Kidney epithelial cell (primary cell): ENCODE measurements around the gene EBF4. TPM values are rescaled to one million over a fixed set of nuclear protein-coding genes. Genes with fewer than 3 reads are reported as not detected.

Source experiments
- DNase-seq: peaks from one replicate; pipeline ENCODE4 v3.0.0-alpha.2; 2010; ENCODE audit warnings: low read depth
- H3K27me3 ChIP-seq: 2 replicates; pipeline ENCODE4 v1.6.0; 2011; ENCODE audit warnings: low read length; ENCODE audit not compliant: control insufficient read depth, insufficient read depth
- H3K36me3 ChIP-seq: 2 replicates; pipeline ENCODE4 v1.5.1; 2011; ENCODE audit warnings: low read length; ENCODE audit not compliant: control insufficient read depth, insufficient read depth
- H3K4me3 ChIP-seq: 2 replicates; pipeline ENCODE4 v1.5.1; 2011; ENCODE audit warnings: low read depth, mild to moderate bottlenecking, control low read depth, low read length
- total RNA-seq: library from RNA; depleted of rRNA; stranded (reverse); fragments of >200 nt; gene quantifications from 2 replicates; pipeline ENCODE4 v1.2.3, GENCODE V29; 2015
- TF ChIP-seq, protein P1 (sequence below): IDR thresholded peaks from 2 replicates; pipeline ENCODE4 v1.5.1; 2011; ENCODE audit warnings: mild to moderate bottlenecking, moderate library complexity, low read length, control low read depth, inconsistent platforms; ENCODE audit not compliant: insufficient read depth, poor library complexity, severe bottlenecking

EBF4 gene
- total RNA-seq, 1 donor from 2014 or later, result 8.1 TPM

DNA sequence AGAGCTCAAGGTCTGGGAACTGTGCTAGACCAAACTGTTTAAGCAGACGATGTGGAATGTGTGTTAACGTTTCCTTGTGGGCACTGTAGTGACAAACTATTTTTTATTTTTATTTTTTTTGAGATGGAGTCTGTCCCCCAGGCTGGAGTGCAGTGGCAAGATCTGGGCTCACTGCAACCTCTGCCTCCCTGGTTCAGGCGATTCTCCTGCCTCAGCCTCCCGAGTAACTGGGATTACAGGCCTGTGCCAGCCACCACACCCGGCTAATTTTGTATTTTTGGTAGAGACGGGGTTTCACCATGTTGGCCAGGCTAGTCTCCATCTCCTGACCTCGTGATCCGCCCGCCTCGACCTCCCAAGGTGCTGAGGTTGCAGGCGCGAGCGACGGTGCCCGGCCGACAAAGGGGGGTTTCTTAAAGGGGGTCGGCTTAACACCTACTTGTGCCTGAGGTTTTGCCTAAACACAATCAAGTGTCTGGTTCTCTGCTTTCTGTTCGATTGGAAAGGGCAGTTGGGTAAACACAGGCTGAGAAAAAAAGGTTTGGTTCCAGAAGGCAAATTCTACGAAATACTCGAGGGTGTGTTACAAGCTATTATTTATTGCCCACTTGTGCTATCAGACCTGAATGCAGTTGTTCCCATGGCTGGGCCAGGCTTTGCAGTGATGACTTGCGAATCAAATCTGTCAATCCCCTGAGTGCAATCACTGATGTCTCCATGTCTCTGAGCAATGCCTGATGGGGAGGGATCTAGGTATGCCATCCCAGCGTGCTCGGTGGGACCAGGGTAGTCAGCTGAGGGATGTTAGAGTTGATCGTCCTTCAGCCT lies 38.8 kb upstream of the EBF4 start:
- peaks cover 10% of the 10 kb centered on the region for H3K36me3 ChIP-seq

DNA sequence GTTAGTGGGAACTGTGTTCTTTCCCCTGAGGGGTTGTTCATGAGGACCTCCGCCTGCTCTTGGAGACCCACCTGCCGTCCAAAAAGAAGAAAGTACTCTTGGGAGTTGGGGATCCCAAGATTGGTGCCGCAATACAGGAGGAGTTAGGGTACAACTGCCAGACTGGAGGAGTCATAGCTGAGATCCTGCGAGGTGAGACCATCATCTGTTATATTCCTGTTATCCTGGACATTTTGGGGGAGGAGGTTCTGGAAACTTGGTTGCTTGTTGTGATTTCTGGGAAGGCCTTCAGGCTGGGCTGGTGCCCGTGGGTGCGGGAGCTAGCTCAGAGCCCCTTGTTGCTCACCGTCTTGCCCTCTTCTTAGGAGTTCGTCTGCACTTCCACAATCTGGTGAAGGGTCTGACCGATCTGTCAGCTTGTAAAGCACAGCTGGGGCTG lies 38.2 kb upstream of the EBF4 start:
- Histone ChIP-seq H3K4me3 (peak overlapping the region; percentile 93), H3K27me3 (no peaks in the 10 kb centered on the region), H3K36me3 (peaks cover 10% of the 10 kb centered on the region)
- DNase-seq, result no peak
- TF ChIP-seq, protein P1, sequence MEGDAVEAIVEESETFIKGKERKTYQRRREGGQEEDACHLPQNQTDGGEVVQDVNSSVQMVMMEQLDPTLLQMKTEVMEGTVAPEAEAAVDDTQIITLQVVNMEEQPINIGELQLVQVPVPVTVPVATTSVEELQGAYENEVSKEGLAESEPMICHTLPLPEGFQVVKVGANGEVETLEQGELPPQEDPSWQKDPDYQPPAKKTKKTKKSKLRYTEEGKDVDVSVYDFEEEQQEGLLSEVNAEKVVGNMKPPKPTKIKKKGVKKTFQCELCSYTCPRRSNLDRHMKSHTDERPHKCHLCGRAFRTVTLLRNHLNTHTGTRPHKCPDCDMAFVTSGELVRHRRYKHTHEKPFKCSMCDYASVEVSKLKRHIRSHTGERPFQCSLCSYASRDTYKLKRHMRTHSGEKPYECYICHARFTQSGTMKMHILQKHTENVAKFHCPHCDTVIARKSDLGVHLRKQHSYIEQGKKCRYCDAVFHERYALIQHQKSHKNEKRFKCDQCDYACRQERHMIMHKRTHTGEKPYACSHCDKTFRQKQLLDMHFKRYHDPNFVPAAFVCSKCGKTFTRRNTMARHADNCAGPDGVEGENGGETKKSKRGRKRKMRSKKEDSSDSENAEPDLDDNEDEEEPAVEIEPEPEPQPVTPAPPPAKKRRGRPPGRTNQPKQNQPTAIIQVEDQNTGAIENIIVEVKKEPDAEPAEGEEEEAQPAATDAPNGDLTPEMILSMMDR, result no peak

More for the DNA sequence above, 38.8 kb upstream of the EBF4 start:
- TF ChIP-seq, protein P1, result no peak
- Histone ChIP-seq H3K27me3 (no peaks in the 10 kb centered on the region), H3K4me3 (peak overlapping the region; percentile 93)
- DNase-seq, result no peak

DNA sequence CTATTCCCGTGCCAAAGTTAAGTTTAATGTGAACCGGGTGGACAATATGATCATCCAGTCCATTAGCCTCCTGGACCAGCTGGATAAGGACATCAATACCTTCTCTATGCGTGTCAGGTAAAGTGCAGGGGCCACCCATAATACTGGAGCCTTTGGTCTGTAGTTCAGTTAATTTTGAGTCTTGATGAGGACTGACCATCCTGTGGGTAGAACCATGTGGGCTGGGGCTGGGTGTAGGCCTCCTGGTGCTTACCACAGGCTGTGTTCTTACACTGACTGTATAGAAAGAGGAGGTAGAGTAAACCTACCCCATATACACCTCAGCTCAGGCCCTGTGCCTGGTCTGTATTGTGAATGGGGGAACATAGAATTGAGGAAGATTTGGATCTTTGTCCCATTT lies 37.7 kb upstream of the EBF4 start:
- no peak overlapping the region for H3K4me3 ChIP-seq
- H3K27me3 ChIP-seq, result no peaks in the 10 kb centered on the region
- TF ChIP-seq, protein P1, result no peak
- DNase-seq, result no peak
- H3K36me3 ChIP-seq, result peaks cover 10% of the 10 kb centered on the region

DNA sequence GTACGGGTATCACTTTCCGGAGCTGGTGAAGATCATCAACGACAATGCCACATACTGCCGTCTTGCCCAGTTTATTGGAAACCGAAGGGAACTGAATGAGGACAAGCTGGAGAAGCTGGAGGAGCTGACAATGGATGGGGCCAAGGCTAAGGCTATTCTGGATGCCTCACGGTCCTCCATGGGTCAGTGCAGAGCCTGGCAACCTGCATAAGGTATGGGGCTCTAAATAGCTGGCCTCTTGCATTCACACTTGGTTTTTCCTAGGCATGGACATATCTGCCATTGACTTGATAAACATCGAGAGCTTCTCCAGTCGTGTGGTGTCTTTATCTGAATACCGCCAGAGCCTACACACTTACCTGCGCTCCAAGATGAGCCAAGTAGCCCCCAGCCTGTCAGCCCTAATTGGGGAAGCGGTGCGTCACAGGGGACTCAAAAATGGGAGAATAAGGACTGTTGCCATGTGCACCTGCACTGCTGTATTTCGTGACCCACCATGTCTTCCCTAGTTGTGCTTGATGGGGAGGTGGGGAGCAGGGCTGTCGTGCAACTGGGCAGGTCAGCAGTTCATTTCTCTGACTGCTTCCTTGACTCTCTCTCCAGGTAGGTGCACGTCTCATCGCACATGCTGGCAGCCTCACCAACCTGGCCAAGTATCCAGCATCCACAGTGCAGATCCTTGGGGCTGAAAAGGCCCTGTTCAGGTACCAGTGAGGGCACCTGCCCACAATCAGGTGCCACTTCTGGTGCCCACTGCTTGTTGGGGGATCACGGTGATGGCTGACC lies 37.1 kb upstream of the EBF4 start:
- Histone ChIP-seq H3K27me3 (no peaks in the 10 kb centered on the region), H3K36me3 (peaks cover 10% of the 10 kb centered on the region), H3K4me3 (no peak overlapping the region)
- TF ChIP-seq, protein P1, result no peak
- DNase-seq, result no peak

DNA sequence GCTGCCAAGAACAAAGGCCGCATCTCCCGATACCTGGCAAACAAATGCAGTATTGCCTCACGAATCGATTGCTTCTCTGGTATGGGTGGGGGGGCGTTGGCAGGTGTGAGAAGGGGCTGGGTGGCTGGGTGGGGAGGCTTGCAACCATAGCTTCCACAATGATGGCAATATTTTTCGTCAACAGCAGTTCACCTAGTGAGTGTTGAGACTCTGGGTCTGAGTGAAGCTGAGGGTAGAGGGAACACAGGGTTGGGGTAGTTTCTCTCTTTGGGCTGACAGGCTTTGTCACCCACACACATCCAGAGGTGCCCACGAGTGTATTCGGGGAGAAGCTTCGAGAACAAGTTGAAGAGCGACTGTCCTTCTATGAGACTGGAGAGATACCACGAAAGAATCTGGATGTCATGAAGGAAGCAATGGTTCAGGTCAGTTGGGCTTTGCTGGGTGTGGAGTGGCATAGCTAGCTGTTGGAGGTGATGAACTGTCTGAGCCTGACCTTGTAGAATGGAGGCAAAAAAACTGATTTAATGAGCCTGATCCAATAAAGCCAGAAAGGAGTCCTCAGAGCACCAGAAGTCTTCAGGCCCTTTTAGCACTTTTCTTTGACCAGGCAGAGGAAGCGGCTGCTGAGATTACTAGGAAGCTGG lies 36.0 kb upstream of the EBF4 start:
- TF ChIP-seq, protein P1, result no peak

More for the DNA sequence above, 36.0 kb upstream of the EBF4 start:
- H3K27me3 ChIP-seq, result no peaks in the 10 kb centered on the region
- H3K4me3 ChIP-seq, result no peak overlapping the region
- no peak for DNase-seq
- peaks cover 10% of the 10 kb centered on the region for H3K36me3 ChIP-seq
